ENCODE measurements around the gene USP24.
A peak's percentile ranks its signal among the peaks of the same experiment; 100 is the strongest.

The USP24 gene

DNA sequence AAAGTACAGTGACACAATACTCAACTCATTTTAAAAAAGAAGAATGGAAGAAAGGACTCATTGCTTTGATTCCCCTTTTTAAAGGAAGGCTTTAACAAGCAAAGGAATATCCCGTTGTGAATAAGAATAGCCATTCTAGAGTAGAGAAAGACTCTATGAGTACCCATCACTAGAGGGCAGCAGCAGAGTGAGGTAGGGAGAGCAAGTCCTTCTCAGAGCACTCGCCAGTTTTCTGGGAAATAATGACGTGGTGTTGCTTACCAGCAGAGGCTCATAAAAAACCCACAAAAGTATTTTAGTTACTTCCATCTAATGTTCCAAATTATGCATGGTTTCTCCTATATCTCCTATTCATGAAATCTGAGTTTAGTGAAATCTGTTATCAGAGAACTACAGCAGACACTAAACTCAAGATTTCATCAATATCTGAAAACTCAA is 74.6 kb downstream of the USP24 start:
- TF ChIP-seq CTCF (IDR thresholded peaks at IDR 0.05): peak; percentile 79

DNA sequence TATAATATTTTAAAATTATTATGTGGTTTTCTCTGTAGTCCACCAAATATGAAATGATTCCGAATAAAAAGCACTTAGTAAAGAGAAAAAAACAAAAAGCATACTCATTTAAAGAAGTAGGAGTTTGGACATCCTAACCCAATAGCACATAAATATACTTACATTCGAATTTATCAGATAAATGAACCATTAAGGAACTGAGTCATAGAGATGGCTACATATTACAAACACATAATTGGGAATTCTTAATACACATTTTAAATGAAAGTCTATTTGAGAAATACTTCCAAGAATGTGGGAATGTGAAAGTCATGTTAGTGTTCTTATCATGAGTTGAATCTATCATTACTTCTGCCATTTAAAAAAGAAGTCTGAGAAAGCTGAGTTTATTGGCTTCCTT is 75.0 kb downstream of the USP24 start:
- no peak for TF ChIP-seq CTCF (IDR thresholded peaks at IDR 0.05)

GRCh38 chr1:55138823-55139222 is 76.3 kb downstream of the USP24 start:
- no peak for TF ChIP-seq CTCF (IDR thresholded peaks at IDR 0.05)

GRCh38 chr1:55134152-55134808 is 80.9 kb downstream of the USP24 start:
- TF ChIP-seq CTCF (IDR thresholded peaks at IDR 0.05): no peak

GRCh38 chr1:55131801-55132200 is 83.4 kb downstream of the USP24 start:
- no peak for TF ChIP-seq CTCF (IDR thresholded peaks at IDR 0.05)

- TF ChIP-seq CTCF (IDR thresholded peaks at IDR 0.05): no peak
These were observed 83.9 kb downstream of the USP24 start for GRCh38 chr1:55131218-55131617.

GRCh38 chr1:55129194-55129728 is 85.9 kb downstream of the USP24 start:
- no peak for TF ChIP-seq CTCF (IDR thresholded peaks at IDR 0.05)

All from LNCAP (cell line).